ENCODE data around the gene NEDD4L. TPM values are rescaled to one million over a fixed set of nuclear protein-coding genes. Genes with fewer than 3 reads are reported as not detected.

Gene NEDD4L
- total RNA-seq, 1 donor from 2014 or later, result 93.9 TPM

GRCh38 chr18:58362027-58362575, 318.1 kb downstream of the NEDD4L start:
- FAIRE-seq, result peak; percentile 94
- H3K27ac ChIP-seq (ENCODE audit: low read depth, low read length), result peak overlapping the region; percentile 95
- H3K9ac ChIP-seq (ENCODE audit: low read length), result peak overlapping the region; percentile 77
- no peaks in the 10 kb centered on the region for H3K27me3 ChIP-seq (ENCODE audit: insufficient read depth, low read length)
- no peaks in the 10 kb centered on the region for H3K9me3 ChIP-seq (ENCODE audit: insufficient read depth, low read depth, low read length)
- H3K36me3 Mint-ChIP-seq (ENCODE audit: low read depth, unreplicated experiment), result peaks cover 16% of the 10 kb centered on the region
- H3K27me3 Mint-ChIP-seq (ENCODE audit: low read depth, unreplicated experiment), result no peaks in the 10 kb centered on the region
- no peaks in the 10 kb centered on the region for H3K9me3 Mint-ChIP-seq (ENCODE audit: unreplicated experiment)
- no peak overlapping the region for H3K4me3 ChIP-seq (ENCODE audit: insufficient read depth, low read depth, low read length)
- H3K4me2 ChIP-seq (ENCODE audit: low read length), result peak overlapping the region; percentile 66
- peak overlapping the region; percentile 63 for H3K4me3 Mint-ChIP-seq (ENCODE audit: unreplicated experiment)
- H3K27ac Mint-ChIP-seq (ENCODE audit: unreplicated experiment), result peak overlapping the region; percentile 94
- no peaks in the 10 kb centered on the region for H3K79me2 ChIP-seq (ENCODE audit: insufficient read depth, low read length)
- no peak overlapping the region for H2AFZ ChIP-seq (ENCODE audit: low read depth, low read length)
- H3K4me1 Mint-ChIP-seq (ENCODE audit: low read depth, unreplicated experiment), result peaks cover 70% of the 10 kb centered on the region
- peaks cover 66% of the 10 kb centered on the region for H3K4me1 ChIP-seq (ENCODE audit: insufficient read depth, low read length)
- peak; percentile 96 for DNase-seq (ENCODE audit: low read depth)
- no peaks in the 10 kb centered on the region for H4K20me1 ChIP-seq (ENCODE audit: insufficient read depth, low read length)
- TF ChIP-seq CTCF (IDR thresholded peaks at IDR 0.05; ENCODE audit: insufficient read depth, low read depth, low read length) (no peak), EZH2 (IDR thresholded peaks at IDR 0.05; ENCODE audit: insufficient read depth, low read length) (no peak)
- peaks cover 26% of the 10 kb centered on the region for H3K36me3 ChIP-seq (ENCODE audit: insufficient read depth, low read length)

- Histone ChIP-seq H3K4me2 (ENCODE audit: low read length) (peak overlapping the region; percentile 66), H3K9ac (ENCODE audit: low read length) (peak overlapping the region; percentile 77)
- H3K27ac Mint-ChIP-seq (ENCODE audit: unreplicated experiment), result peak overlapping the region; percentile 94
These were observed 318.8 kb downstream of the NEDD4L start for GRCh38 chr18:58362829-58363271.

More at GRCh38 chr18:58362829-58363271, 318.8 kb downstream of the NEDD4L start:
- Histone ChIP-seq H3K4me1 (ENCODE audit: insufficient read depth, low read length) (peaks cover 66% of the 10 kb centered on the region), H3K27me3 (ENCODE audit: insufficient read depth, low read length) (no peaks in the 10 kb centered on the region), H3K9me3 (ENCODE audit: insufficient read depth, low read depth, low read length) (no peaks in the 10 kb centered on the region), H3K27ac (ENCODE audit: low read depth, low read length) (peak overlapping the region; percentile 95), H3K4me3 (ENCODE audit: insufficient read depth, low read depth, low read length) (peak overlapping the region; percentile 3), H2AFZ (ENCODE audit: low read depth, low read length) (no peak overlapping the region), H3K79me2 (ENCODE audit: insufficient read depth, low read length) (no peaks in the 10 kb centered on the region), H3K36me3 (ENCODE audit: insufficient read depth, low read length) (peaks cover 26% of the 10 kb centered on the region), H4K20me1 (ENCODE audit: insufficient read depth, low read length) (no peaks in the 10 kb centered on the region)
- no peaks in the 10 kb centered on the region for H3K9me3 Mint-ChIP-seq (ENCODE audit: unreplicated experiment)
- FAIRE-seq (no peak), DNase-seq (ENCODE audit: low read depth) (no peak)
- peaks cover 70% of the 10 kb centered on the region for H3K4me1 Mint-ChIP-seq (ENCODE audit: low read depth, unreplicated experiment)
- peaks cover 19% of the 10 kb centered on the region for H3K36me3 Mint-ChIP-seq (ENCODE audit: low read depth, unreplicated experiment)
- no peaks in the 10 kb centered on the region for H3K27me3 Mint-ChIP-seq (ENCODE audit: low read depth, unreplicated experiment)
- TF ChIP-seq EZH2 (IDR thresholded peaks at IDR 0.05; ENCODE audit: insufficient read depth, low read length), result no peak
- TF ChIP-seq CTCF (IDR thresholded peaks at IDR 0.05; ENCODE audit: insufficient read depth, low read depth, low read length), result no peak
- H3K4me3 Mint-ChIP-seq (ENCODE audit: unreplicated experiment), result no peak overlapping the region
